ENCODE measurements around the gene TMEM132A.

- TF ChIP-seq CTCF (IDR thresholded peaks at IDR 0.05; ENCODE audit: borderline replicate concordance, extremely low read depth, low read length, poor library complexity, severe bottlenecking) (no peak), EZH2 (IDR thresholded peaks at IDR 0.05; ENCODE audit: borderline replicate concordance, low read depth, low read length, severe bottlenecking) (no peak)
These were observed 24.3 kb upstream of the TMEM132A start for GRCh38 chr11:60899977-60900376.

Data from DND-41 (cell line).